GM23338 (cell line): ENCODE measurements around the gene C3orf62. TPM values are rescaled to one million over a fixed set of nuclear protein-coding genes. Genes with fewer than 3 reads are reported as not detected.

Experiments
- ATAC-seq: fragments of 200-7000 bp; cut with Tn5 transposase; 3 replicates; pipeline ENCODE4 v1.9.1; 2020
- DNase-seq: peaks from one replicate; pipeline ENCODE4 v3.0.0-alpha.2; 2015; ENCODE audit warnings: low spot score
- H2AFZ ChIP-seq: fragments of 200-600 bp; sonication (generic); 2 replicates; pipeline ENCODE4 v1.8.0; 2016; ENCODE audit warnings: antibody characterized with exemption, mild to moderate bottlenecking, moderate library complexity
- H3F3A ChIP-seq: fragments of 200-600 bp; sonication (generic); replicated peaks from 2 replicates; pipeline ENCODE4 v1.8.0; 2017; ENCODE audit warnings: antibody characterized with exemption, mixed run types, low read depth
- H3K27ac ChIP-seq: fragments of 200-600 bp; sonication (generic); 2 replicates; pipeline ENCODE4 v1.6.1; 2016; ENCODE audit warnings: low read depth
- H3K27me3 ChIP-seq: fragments of 200-600 bp; sonication (generic); 2 replicates; pipeline ENCODE4 v1.8.0; 2016; ENCODE audit warnings: mild to moderate bottlenecking, mixed run types, moderate library complexity; ENCODE audit not compliant: insufficient read depth
- H3K36me3 ChIP-seq: fragments of 200-600 bp; sonication (generic); 2 replicates; pipeline ENCODE4 v1.8.0; 2016; ENCODE audit warnings: mild to moderate bottlenecking; ENCODE audit not compliant: insufficient read depth
- H3K4me1 ChIP-seq: fragments of 200-600 bp; sonication (generic); 2 replicates; pipeline ENCODE4 v1.8.0; 2016; ENCODE audit warnings: mild to moderate bottlenecking, moderate library complexity; ENCODE audit not compliant: insufficient read depth
- H3K4me2 ChIP-seq: fragments of 200-600 bp; sonication (generic); 2 replicates; pipeline ENCODE4 v1.7.1; 2017; ENCODE audit warnings: mixed run types
- H3K4me3 ChIP-seq: fragments of 200-600 bp; sonication (generic); 2 replicates; pipeline ENCODE4 v1.6.1; 2016; ENCODE audit warnings: mixed run types
- H3K79me2 ChIP-seq: fragments of 200-600 bp; sonication (generic); replicated peaks from 2 replicates; pipeline ENCODE4 v1.8.0; 2017; ENCODE audit warnings: mild to moderate bottlenecking; ENCODE audit not compliant: insufficient read depth
- H3K9me2 ChIP-seq: fragments of 200-600 bp; sonication (generic); 2 replicates; pipeline ENCODE4 v1.8.0; 2017; ENCODE audit not compliant: insufficient read depth
- H4K20me1 ChIP-seq: fragments of 200-600 bp; sonication (generic); replicated peaks from 2 replicates; pipeline ENCODE4 v1.8.0; 2017; ENCODE audit warnings: mild to moderate bottlenecking; ENCODE audit not compliant: insufficient read depth
- H3K27ac Mint-ChIP-seq: 2 replicates; pipeline ENCODE4 v1.8.0; 2020; ENCODE audit warnings: inconsistent platforms, mild to moderate bottlenecking, moderate library complexity, mixed read lengths
- H3K27me3 Mint-ChIP-seq: 3 replicates; pipeline ENCODE4 v1.8.0; 2022; ENCODE audit warnings: low read depth, mild to moderate bottlenecking, moderate library complexity, mixed read lengths, inconsistent platforms; ENCODE audit not compliant: insufficient read depth, poor library complexity
- H3K36me3 Mint-ChIP-seq: 3 replicates; pipeline ENCODE4 v1.8.0; 2021; ENCODE audit warnings: low read depth, mild to moderate bottlenecking, inconsistent platforms, moderate library complexity, mixed read lengths
- H3K4me1 Mint-ChIP-seq: 3 replicates; pipeline ENCODE4 v1.8.0; 2020; ENCODE audit warnings: mild to moderate bottlenecking, inconsistent platforms, mixed read lengths
- H3K4me3 Mint-ChIP-seq: 3 replicates; pipeline ENCODE4 v1.8.0; 2021; ENCODE audit warnings: moderate library complexity, mild to moderate bottlenecking, inconsistent platforms, mixed read lengths
- H3K9me3 Mint-ChIP-seq: 3 replicates; pipeline ENCODE4 v1.8.0; 2020; ENCODE audit warnings: moderate library complexity, mild to moderate bottlenecking, inconsistent platforms, mixed read lengths
- EZH2 ChIP-seq: fragments of 200-600 bp; sonication (generic); IDR thresholded peaks from one replicate; pipeline ENCODE4 v1.8.0; 2017; ENCODE audit warnings: antibody characterized with exemption, mild to moderate bottlenecking, low read depth; ENCODE audit not compliant: unreplicated experiment
- polyA plus RNA-seq: library from polyadenylated mRNA; unstranded; fragments of >200 nt; fragmentation: Nextera tagmentation; extraction: Ambion mirVana; gene quantifications from 2 replicates; pipeline ENCODE4 v1.2.1, GENCODE V29; 2016
- total RNA-seq: library from RNA; depleted of rRNA; stranded (reverse); fragments of >200 nt; shearing (Covaris generic); gene quantifications from 2 replicates; pipeline ENCODE4 v1.2.3, GENCODE V29; 2014
- TF ChIP-seq, protein P1 (sequence below): fragments of 250-450 bp; sonication (Bioruptor Pico); IDR thresholded peaks from 2 replicates; pipeline ENCODE4 v1.5.0; 2020; ENCODE audit warnings: mild to moderate bottlenecking, moderate library complexity
- TF ChIP-seq, protein P2 (sequence below): IDR thresholded peaks from 2 replicates; pipeline ENCODE4 v1.6.1; 2016; ENCODE audit warnings: antibody characterized with exemption
- TF ChIP-seq, protein P3 (sequence below), 2 experiments: fragments of 200-600 bp in 1 of 2; sonication (generic) in 1 of 2; conservative IDR thresholded peaks; 2 replicates each; pipeline versions ENCODE4 v1.5.1 to v1.6.1; 2016 to 2017; ENCODE audit warnings: antibody characterized with exemption in 2 of 2, low read depth in 2 of 2, mild to moderate bottlenecking in 2 of 2, moderate library complexity in 1 of 2

The C3orf62 gene
- total and polyA plus RNA-seq, 2 experiments from 2014 or later = 1.6 to 2.4 TPM

DNA sequence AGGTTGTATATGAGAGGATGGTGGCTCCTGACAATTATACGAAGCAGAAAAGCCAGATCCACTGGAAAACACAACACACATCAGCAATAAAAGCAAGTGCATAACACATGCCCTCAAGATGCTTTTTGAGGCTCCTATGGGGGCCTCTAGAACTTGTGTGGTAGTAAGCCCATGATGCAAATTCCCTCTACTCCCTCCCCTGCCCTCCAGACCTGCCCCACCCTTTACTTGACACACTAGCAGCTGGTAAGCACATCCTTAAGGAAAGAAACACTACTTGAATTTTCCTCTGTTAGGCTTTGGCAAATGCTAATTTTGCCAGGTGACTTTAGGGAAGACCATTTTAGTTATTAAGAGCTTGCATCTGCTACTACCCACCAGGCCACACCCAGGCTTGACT lies 33.6 kb upstream of the C3orf62 start (continued):
- TF ChIP-seq, protein P1, sequence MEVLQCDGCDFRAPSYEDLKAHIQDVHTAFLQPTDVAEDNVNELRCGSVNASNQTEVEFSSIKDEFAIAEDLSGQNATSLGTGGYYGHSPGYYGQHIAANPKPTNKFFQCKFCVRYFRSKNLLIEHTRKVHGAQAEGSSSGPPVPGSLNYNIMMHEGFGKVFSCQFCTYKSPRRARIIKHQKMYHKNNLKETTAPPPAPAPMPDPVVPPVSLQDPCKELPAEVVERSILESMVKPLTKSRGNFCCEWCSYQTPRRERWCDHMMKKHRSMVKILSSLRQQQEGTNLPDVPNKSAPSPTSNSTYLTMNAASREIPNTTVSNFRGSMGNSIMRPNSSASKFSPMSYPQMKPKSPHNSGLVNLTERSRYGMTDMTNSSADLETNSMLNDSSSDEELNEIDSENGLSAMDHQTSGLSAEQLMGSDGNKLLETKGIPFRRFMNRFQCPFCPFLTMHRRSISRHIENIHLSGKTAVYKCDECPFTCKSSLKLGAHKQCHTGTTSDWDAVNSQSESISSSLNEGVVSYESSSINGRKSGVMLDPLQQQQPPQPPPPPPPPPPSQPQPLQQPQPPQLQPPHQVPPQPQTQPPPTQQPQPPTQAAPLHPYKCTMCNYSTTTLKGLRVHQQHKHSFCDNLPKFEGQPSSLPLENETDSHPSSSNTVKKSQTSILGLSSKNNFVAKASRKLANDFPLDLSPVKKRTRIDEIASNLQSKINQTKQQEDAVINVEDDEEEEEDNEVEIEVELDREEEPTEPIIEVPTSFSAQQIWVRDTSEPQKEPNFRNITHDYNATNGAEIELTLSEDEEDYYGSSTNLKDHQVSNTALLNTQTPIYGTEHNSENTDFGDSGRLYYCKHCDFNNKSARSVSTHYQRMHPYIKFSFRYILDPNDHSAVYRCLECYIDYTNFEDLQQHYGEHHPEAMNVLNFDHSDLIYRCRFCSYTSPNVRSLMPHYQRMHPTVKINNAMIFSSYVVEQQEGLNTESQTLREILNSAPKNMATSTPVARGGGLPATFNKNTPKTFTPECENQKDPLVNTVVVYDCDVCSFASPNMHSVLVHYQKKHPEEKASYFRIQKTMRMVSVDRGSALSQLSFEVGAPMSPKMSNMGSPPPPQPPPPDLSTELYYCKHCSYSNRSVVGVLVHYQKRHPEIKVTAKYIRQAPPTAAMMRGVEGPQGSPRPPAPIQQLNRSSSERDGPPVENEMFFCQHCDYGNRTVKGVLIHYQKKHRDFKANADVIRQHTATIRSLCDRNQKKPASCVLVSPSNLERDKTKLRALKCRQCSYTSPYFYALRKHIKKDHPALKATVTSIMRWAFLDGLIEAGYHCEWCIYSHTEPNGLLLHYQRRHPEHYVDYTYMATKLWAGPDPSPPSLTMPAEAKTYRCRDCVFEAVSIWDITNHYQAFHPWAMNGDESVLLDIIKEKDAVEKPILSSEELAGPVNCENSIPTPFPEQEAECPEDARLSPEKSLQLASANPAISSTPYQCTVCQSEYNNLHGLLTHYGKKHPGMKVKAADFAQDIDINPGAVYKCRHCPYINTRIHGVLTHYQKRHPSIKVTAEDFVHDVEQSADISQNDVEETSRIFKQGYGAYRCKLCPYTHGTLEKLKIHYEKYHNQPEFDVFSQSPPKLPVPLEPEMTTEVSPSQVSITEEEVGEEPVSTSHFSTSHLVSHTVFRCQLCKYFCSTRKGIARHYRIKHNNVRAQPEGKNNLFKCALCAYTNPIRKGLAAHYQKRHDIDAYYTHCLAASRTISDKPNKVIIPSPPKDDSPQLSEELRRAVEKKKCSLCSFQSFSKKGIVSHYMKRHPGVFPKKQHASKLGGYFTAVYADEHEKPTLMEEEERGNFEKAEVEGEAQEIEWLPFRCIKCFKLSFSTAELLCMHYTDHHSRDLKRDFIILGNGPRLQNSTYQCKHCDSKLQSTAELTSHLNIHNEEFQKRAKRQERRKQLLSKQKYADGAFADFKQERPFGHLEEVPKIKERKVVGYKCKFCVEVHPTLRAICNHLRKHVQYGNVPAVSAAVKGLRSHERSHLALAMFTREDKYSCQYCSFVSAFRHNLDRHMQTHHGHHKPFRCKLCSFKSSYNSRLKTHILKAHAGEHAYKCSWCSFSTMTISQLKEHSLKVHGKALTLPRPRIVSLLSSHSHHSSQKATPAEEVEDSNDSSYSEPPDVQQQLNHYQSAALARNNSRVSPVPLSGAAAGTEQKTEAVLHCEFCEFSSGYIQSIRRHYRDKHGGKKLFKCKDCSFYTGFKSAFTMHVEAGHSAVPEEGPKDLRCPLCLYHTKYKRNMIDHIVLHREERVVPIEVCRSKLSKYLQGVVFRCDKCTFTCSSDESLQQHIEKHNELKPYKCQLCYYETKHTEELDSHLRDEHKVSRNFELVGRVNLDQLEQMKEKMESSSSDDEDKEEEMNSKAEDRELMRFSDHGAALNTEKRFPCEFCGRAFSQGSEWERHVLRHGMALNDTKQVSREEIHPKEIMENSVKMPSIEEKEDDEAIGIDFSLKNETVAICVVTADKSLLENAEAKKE (CRISPR knock-in tag) = no peak
- TF ChIP-seq EZH2 = no peak
- TF ChIP-seq, protein P2, sequence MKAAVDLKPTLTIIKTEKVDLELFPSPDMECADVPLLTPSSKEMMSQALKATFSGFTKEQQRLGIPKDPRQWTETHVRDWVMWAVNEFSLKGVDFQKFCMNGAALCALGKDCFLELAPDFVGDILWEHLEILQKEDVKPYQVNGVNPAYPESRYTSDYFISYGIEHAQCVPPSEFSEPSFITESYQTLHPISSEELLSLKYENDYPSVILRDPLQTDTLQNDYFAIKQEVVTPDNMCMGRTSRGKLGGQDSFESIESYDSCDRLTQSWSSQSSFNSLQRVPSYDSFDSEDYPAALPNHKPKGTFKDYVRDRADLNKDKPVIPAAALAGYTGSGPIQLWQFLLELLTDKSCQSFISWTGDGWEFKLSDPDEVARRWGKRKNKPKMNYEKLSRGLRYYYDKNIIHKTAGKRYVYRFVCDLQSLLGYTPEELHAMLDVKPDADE = no peak
- TF ChIP-seq, protein P3, sequence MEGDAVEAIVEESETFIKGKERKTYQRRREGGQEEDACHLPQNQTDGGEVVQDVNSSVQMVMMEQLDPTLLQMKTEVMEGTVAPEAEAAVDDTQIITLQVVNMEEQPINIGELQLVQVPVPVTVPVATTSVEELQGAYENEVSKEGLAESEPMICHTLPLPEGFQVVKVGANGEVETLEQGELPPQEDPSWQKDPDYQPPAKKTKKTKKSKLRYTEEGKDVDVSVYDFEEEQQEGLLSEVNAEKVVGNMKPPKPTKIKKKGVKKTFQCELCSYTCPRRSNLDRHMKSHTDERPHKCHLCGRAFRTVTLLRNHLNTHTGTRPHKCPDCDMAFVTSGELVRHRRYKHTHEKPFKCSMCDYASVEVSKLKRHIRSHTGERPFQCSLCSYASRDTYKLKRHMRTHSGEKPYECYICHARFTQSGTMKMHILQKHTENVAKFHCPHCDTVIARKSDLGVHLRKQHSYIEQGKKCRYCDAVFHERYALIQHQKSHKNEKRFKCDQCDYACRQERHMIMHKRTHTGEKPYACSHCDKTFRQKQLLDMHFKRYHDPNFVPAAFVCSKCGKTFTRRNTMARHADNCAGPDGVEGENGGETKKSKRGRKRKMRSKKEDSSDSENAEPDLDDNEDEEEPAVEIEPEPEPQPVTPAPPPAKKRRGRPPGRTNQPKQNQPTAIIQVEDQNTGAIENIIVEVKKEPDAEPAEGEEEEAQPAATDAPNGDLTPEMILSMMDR (conservative IDR thresholded peaks at IDR 0.05; ENCODE audit: low read depth in 2 of 2) = no peak

GRCh38 chr3:49305608-49306007 lies 28.6 kb upstream of the C3orf62 start:
- H3K36me3 Mint-ChIP-seq = peaks cover 40% of the 10 kb centered on the region
- Histone ChIP-seq H3F3A (no peaks in the 10 kb centered on the region), H3K27ac (no peak overlapping the region), H3K36me3 (peaks cover 11% of the 10 kb centered on the region; the same call in 1 of the 2 replicates), H3K27me3 (no peaks in the 10 kb centered on the region), H3K79me2 (no peaks in the 10 kb centered on the region), H3K4me3 (no peak overlapping the region), H3K4me2 (no peak overlapping the region), H3K9me2 (no peaks in the 10 kb centered on the region), H4K20me1 (no peaks in the 10 kb centered on the region), H3K4me1 (no peaks in the 10 kb centered on the region), H2AFZ (no peak overlapping the region)
- no peak overlapping the region for H3K4me3 Mint-ChIP-seq
- no peak overlapping the region for H3K27ac Mint-ChIP-seq
- no peak for ATAC-seq
- H3K27me3 Mint-ChIP-seq = no peaks in the 10 kb centered on the region
- no peaks in the 10 kb centered on the region for H3K9me3 Mint-ChIP-seq
- no peaks in the 10 kb centered on the region for H3K4me1 Mint-ChIP-seq
- DNase-seq = no peak
- TF ChIP-seq, protein P3 (conservative IDR thresholded peaks at IDR 0.05; ENCODE audit: low read depth in 2 of 2) = no peak
